HepG2 (cell line): ENCODE results near the gene AS3MT. TPM values are rescaled to one million over a fixed set of nuclear protein-coding genes. Genes with fewer than 3 reads are reported as not detected.
A peak's percentile ranks its signal among the peaks of the same experiment; 100 is the strongest.

ENCODE experiments used
- ATAC-seq: fragments of 200-7000 bp; cut with Tn5 transposase; 3 replicates; pipeline ENCODE4 v1.9.1; 2020; ENCODE audit warnings: mild to moderate bottlenecking, moderate library complexity
- BruUV-seq: library from RNA; stranded (reverse); fragments of 400-500 nt; replicated peaks from 2 replicates; lab custom pipeline; 2021; lab: Mats Ljungman, UMichigan
- CTCF ChIA-PET: fragments of 300-600 bp; formaldehyde crosslinking; extraction: SDS; loops from one replicate; lab custom pipeline; 2021; ENCODE audit warnings: low total read pairs, inconsistent platforms, low intra/inter-chr PET ratio; lab: Yijun Ruan, JAX
- POLR2A ChIA-PET: fragments of 350-600 bp; sonication (Branson Sonifier 250); formaldehyde crosslinking; loops from one replicate; lab custom pipeline; 2020; ENCODE audit warnings: antibody characterized with exemption, inconsistent platforms; lab: Yijun Ruan, JAX
- DNase-seq: peaks from one replicate; pipeline ENCODE4 v3.0.0-alpha.2; 2015; ENCODE audit warnings: low spot score
- FAIRE-seq: peaks from 3 replicates; lab custom pipeline; 2011; peaks lifted over from hg19 to GRCh38; lab: Jason Lieb, UNC
- H2AFZ ChIP-seq: one replicate; pipeline ENCODE4 v1.6.1; 2011; ENCODE audit warnings: low read length, inconsistent platforms
- H3K27ac ChIP-seq: fragments of 300-600 bp; 3 replicates; pipeline ENCODE4 v1.8.0; 2011; ENCODE audit warnings: mixed run types, mild to moderate bottlenecking, mixed read lengths, low read length, inconsistent platforms; ENCODE audit not compliant: insufficient read depth; ENCODE audit errors: extremely low read length
- H3K27me3 ChIP-seq, 2 experiments: fragments of 200-600 bp in 1 of 2; 2 replicates in 1 of 2; 3 replicates in 1 of 2; pipeline versions ENCODE4 v1.6.0 to v1.8.0; 2011; ENCODE audit warnings: low read length in 2 of 2, mild to moderate bottlenecking in 2 of 2, moderate library complexity in 2 of 2, inconsistent platforms in 1 of 2; ENCODE audit not compliant: insufficient read depth in 2 of 2, control insufficient read depth in 1 of 2
- H3K36me3 ChIP-seq, 2 experiments: fragments of 200-600 bp in 1 of 2; replicated peaks in 1 of 2; 2 replicates in 1 of 2; 3 replicates in 1 of 2; pipeline versions ENCODE4 v1.5.1 to v1.8.0; 2011; ENCODE audit warnings: low read length in 2 of 2, inconsistent platforms in 1 of 2; ENCODE audit not compliant: insufficient read depth in 2 of 2, control insufficient read depth in 1 of 2
- H3K4me1 ChIP-seq: 2 replicates; pipeline ENCODE4 v1.5.1; 2012; ENCODE audit warnings: low read length, inconsistent platforms; ENCODE audit not compliant: insufficient read depth
- H3K4me2 ChIP-seq: 2 replicates; pipeline ENCODE4 v1.6.0; 2011; ENCODE audit warnings: low read depth, low read length, inconsistent platforms
- H3K4me3 ChIP-seq, 3 experiments: fragments of 200-600 bp in 1 of 3; sonication (generic), shearing (Covaris generic) in 1 of 3; replicated peaks in 1 of 3; 2 replicates each; pipeline ENCODE4 v1.5.1; 2011 to 2016; ENCODE audit warnings: low read length in 3 of 3, inconsistent platforms in 2 of 3, low read depth in 2 of 3, mild to moderate bottlenecking in 2 of 3, control low read depth in 1 of 3, mixed read lengths in 1 of 3; ENCODE audit not compliant: insufficient read depth in 1 of 3
- H3K79me2 ChIP-seq: one replicate; pipeline ENCODE4 v1.6.1; 2011; ENCODE audit warnings: low read length, inconsistent platforms; ENCODE audit not compliant: insufficient read depth
- H3K9ac ChIP-seq: 2 replicates; pipeline ENCODE4 v1.6.0; 2011; ENCODE audit warnings: mild to moderate bottlenecking, low read depth, low read length, inconsistent platforms; ENCODE audit not compliant: insufficient read depth
- H3K9me3 ChIP-seq: 2 replicates; pipeline ENCODE4 v1.5.1; 2012; ENCODE audit warnings: mild to moderate bottlenecking, low read length
- H4K20me1 ChIP-seq: 2 replicates; pipeline ENCODE4 v1.6.0; 2011; ENCODE audit warnings: inconsistent platforms, mild to moderate bottlenecking, low read length, moderate library complexity; ENCODE audit not compliant: insufficient read depth
- CEBPB ChIP-seq: IDR thresholded peaks from 2 replicates; pipeline ENCODE4 v1.6.1; 2011; ENCODE audit warnings: low read depth, low read length, improper control_type of control experiment, borderline replicate concordance
- CEBPG ChIP-seq: IDR thresholded peaks from 2 replicates; pipeline ENCODE4 v1.6.1; 2016
- FOXA1 ChIP-seq, 2 experiments: fragments of 450-650 bp in 1 of 2; sonication (generic) in 1 of 2; formaldehyde crosslinking in 1 of 2; IDR thresholded peaks; 2 replicates each; pipeline versions ENCODE4 v1.4.0 to v1.6.1; 2016 to 2020; ENCODE audit warnings: missing genetic modification reagents in 1 of 2
- FOXA3 ChIP-seq: IDR thresholded peaks from 2 replicates; pipeline ENCODE4 v1.6.1; 2016; ENCODE audit warnings: missing genetic modification reagents, missing compliant biosample characterization
- GATAD2A ChIP-seq: IDR thresholded peaks from 2 replicates; pipeline ENCODE4 v1.6.1; 2016
- HMG20A ChIP-seq: IDR thresholded peaks from 2 replicates; pipeline ENCODE4 v1.6.1; 2016; ENCODE audit warnings: borderline replicate concordance
- NPAS2 ChIP-seq: sonication (generic); formaldehyde crosslinking; IDR thresholded peaks from 2 replicates; pipeline ENCODE4 v1.8.0; 2022; ENCODE audit warnings: mild to moderate bottlenecking, missing genetic modification reagents, borderline replicate concordance
- TRAFD1 ChIP-seq: sonication (generic); formaldehyde crosslinking; IDR thresholded peaks from 2 replicates; pipeline ENCODE4 v1.5.1; 2020; ENCODE audit warnings: missing genetic modification reagents, mild to moderate bottlenecking, borderline replicate concordance
- YEATS4 ChIP-seq: sonication (generic); formaldehyde crosslinking; IDR thresholded peaks from 2 replicates; pipeline ENCODE4 v1.4.0; 2020; ENCODE audit warnings: missing genetic modification reagents, borderline replicate concordance
- ZNF12 ChIP-seq: sonication (generic); formaldehyde crosslinking; IDR thresholded peaks from 2 replicates; pipeline ENCODE4 v1.5.0; 2020; ENCODE audit warnings: missing genetic modification reagents
- WGBS: methylation state at CpG from one replicate; pipeline ENCODE4 v1.1.6; 2017; ENCODE audit warnings: low lambda C conversion rate; 5-methylcytosine and 5-hydroxymethylcytosine counted together
- in situ Hi-C: cut with HindIII; loops from 2 replicates; pipeline ENCODE4 v1.10.0; 2017; ENCODE audit warnings: low pct_unique_long_range_greater_than_20kb; ENCODE audit not compliant: extremely low pct_ligation_motif_present
- intact Hi-C: fragments of 100-400 bp; cut with micrococcal nuclease; formaldehyde crosslinking; loops from one replicate; pipeline ENCODE4 v1.10.0; 2022; ENCODE audit not compliant: unreplicated experiment
- polyA plus RNA-seq, 8 experiments: library from polyadenylated mRNA; depleted of rRNA in 3 of 8; stranded (reverse) in 7 of 8; unstranded in 1 of 8; fragments of >200 nt; fragmentation: Illumina TruSeq in 4 of 8; extraction: Trizol in 4 of 8; gene quantifications; 2 replicates each; pipeline versions ENCODE4 v1.2.1 to v1.2.3, GENCODE V29; 2011 to 2016; ENCODE audit warnings: low read depth in 4 of 8, missing spikeins in 1 of 8, mixed read lengths in 1 of 8; ENCODE audit not compliant: insufficient read depth in 1 of 8
- total RNA-seq, 5 experiments: library from RNA; depleted of rRNA; stranded (reverse); fragments of >200 nt; fragmentation: Illumina TruSeq; extraction: Trizol; gene quantifications; 2 replicates each; pipeline ENCODE4 v1.2.3, GENCODE V29; 2016; ENCODE audit warnings: low read depth in 1 of 5
- TF ChIP-seq, protein P1 (sequence below): fragments of 450-650 bp; IDR thresholded peaks from 2 replicates; pipeline ENCODE4 v1.6.1; 2016

AS3MT gene
- total and polyA plus RNA-seq, 2 of the 13 experiments (the other 11 are each of a cell fraction or from before 2014, with no cell fraction given) = 8.7 to 17.4 TPM

DNA sequence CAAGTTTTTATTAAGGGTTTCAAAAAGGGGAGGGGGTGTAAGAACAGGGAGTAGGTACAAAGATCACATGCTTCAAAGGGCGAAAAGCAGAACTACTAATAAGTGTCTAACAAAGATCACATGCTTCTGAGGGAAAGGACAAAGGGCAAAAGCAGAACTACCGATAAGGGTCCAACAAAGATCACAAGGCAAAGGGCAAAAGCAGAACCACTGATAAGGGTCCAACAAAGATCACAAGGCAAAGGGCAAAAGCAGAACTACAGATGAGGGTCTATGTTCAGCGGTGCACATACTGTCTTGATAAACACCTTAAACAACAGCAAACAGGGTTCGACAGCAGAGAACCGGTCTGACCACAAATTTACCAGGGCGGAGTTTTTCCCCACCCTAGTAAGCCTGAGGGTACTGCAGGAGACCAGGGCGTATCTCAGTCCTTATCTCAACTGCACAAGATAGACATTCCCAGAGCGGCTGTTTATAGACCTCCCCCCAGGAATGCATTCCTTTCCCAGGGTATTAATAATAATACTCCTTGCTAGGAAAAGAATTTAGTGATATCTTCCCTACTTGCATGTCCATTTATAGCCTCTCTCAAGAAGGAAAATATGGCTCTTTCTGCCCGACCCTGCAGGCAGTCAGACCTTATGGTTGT lies 30.9 kb upstream of the AS3MT start (continued):
- TF ChIP-seq, protein P1, sequence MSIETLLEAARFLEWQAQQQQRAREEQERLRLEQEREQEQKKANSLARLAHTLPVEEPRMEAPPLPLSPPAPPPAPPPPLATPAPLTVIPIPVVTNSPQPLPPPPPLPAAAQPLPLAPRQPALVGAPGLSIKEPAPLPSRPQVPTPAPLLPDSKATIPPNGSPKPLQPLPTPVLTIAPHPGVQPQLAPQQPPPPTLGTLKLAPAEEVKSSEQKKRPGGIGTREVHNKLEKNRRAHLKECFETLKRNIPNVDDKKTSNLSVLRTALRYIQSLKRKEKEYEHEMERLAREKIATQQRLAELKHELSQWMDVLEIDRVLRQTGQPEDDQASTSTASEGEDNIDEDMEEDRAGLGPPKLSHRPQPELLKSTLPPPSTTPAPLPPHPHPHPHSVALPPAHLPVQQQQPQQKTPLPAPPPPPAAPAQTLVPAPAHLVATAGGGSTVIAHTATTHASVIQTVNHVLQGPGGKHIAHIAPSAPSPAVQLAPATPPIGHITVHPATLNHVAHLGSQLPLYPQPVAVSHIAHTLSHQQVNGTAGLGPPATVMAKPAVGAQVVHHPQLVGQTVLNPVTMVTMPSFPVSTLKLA = peak; percentile 12; the same call in 1 of the 2 replicates
- 0 out of 2 replicates have a peak, but pooled peaks have one; percentile 25 for TF ChIP-seq YEATS4

DNA sequence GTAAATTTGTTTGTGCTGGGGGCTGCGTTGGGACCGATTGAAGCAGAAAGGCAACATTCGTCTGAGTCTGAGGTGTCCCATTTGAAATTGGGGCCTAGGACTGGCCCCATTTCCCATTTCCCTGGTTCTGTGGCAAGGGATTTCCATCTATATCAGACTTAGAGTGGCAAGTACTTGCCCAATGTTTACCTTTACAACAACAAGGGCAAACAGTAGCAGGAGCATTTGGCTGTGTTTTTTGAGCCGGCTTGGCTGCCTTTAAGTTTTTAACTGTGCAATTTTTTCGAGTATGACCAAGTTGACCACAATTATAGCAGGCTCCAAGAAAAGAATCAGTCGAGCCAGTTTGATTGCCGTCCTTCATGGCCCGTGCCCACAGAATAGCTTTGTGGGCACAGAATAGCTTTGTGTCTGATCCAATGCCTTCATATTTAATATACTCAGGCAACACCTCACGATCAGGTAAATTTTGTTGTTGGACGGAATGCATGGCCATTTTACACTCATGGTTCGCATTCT lies 27.4 kb upstream of the AS3MT start:
- Histone ChIP-seq H3K4me3 (no peak overlapping the region), H3K9me3 (peaks cover 13% of the 10 kb centered on the region; the same call in 1 of the 2 replicates), H3K27ac (no peak overlapping the region), H4K20me1 (no peaks in the 10 kb centered on the region), H3K4me2 (peak overlapping the region; percentile 49), H2AFZ (no peak overlapping the region), H3K79me2 (no peaks in the 10 kb centered on the region), H3K9ac (peak overlapping the region; percentile 5; the same call in 1 of the 2 replicates), H3K36me3 (no peaks in the 10 kb centered on the region), H3K4me1 (peaks cover 60% of the 10 kb centered on the region), H3K27me3 (no peaks in the 10 kb centered on the region)
- no TSS peak for BruUV-seq
- intact Hi-C loops (no loop called here), in situ Hi-C loops (no loop called here)
- ChIA-PET POLR2A (interaction anchor here (0.7 kb wide), 1 partner anchor 27 kb away, joined by 3 read pairs; the partner anchor contains the start of gene AS3MT), CTCF (no interaction called here)
- FAIRE-seq = no peak
- no peak for ATAC-seq
- no peak for DNase-seq
- 31% methylated on average over 11 of the region's 11 CpGs for WGBS
- no peak for TF ChIP-seq FOXA1 (IDR thresholded peaks at IDR 0.05)
- TF ChIP-seq FOXA1 (CRISPR knock-in tag; IDR thresholded peaks at IDR 0.05) = peak; percentile 72
- TF ChIP-seq CEBPG (CRISPR knock-in tag) = 0 out of 2 replicates have a peak, but pooled peaks have one; percentile 40
- TF ChIP-seq ZNF12 (CRISPR knock-in tag) = 0 out of 2 replicates have a peak, but pooled peaks have one; percentile 26
- TF ChIP-seq NPAS2 (CRISPR knock-in tag) = no peak
- peak; percentile 79 for TF ChIP-seq FOXA3
- no peak for TF ChIP-seq TRAFD1 (CRISPR knock-in tag)
- TF ChIP-seq GATAD2A (CRISPR knock-in tag) = peak; percentile 46; the same call in 1 of the 2 replicates
- TF ChIP-seq HMG20A (CRISPR knock-in tag) = peak; percentile 37; the same call in 1 of the 2 replicates
- peak; percentile 45; the same call in 1 of the 2 replicates for TF ChIP-seq CEBPB
